GM19328 (cell line): ENCODE data around the gene GPR152.
"Not testable (repeated sequence)": the region's sequence is repeated elsewhere in the genome, so short reads cannot be mapped to it uniquely, and the experiment has no call there.

Experiments
- ATAC-seq: cut with Tn5 transposase; IDR thresholded peaks from one replicate; pipeline ENCODE4 v1.9.1; 2021; ENCODE audit warnings: mild to moderate bottlenecking, moderate library complexity; ENCODE audit not compliant: unreplicated experiment

The GPR152 gene

GRCh38 chr11:67431346-67432249, 20.9 kb downstream of the GPR152 start:
- no peak for ATAC-seq

GRCh38 chr11:67429722-67430121, 22.8 kb downstream of the GPR152 start:
- ATAC-seq, result no peak

- no peak for ATAC-seq
Measured at GRCh38 chr11:67429038-67429668, 23.4 kb downstream of the GPR152 start.

GRCh38 chr11:67428052-67429001, 24.2 kb downstream of the GPR152 start, which contains the start of gene RPS6KB2:
Gene RPS6KB2 (plus strand): TSS chr11:67428494. CDS start chr11:67428546, 52 bp downstream.
- peak; percentile 76 for ATAC-seq

- not testable (repeated sequence) for ATAC-seq
Measured at GRCh38 chr11:67427364-67427859, 25.1 kb downstream of the GPR152 start.

GRCh38 chr11:67423891-67424613, 28.5 kb downstream of the GPR152 start:
- no peak for ATAC-seq

GRCh38 chr11:67423466-67423865, 29.1 kb downstream of the GPR152 start:
- no peak for ATAC-seq

GRCh38 chr11:67422891-67423290, 29.6 kb downstream of the GPR152 start:
- no peak for ATAC-seq

- ATAC-seq, result no peak
Measured at GRCh38 chr11:67421430-67422031, 31.0 kb downstream of the GPR152 start.

GRCh38 chr11:67420646-67421429, 31.7 kb downstream of the GPR152 start:
- peak; percentile 87 for ATAC-seq

- ATAC-seq, result no peak
Measured at GRCh38 chr11:67420147-67420645, 32.3 kb downstream of the GPR152 start.

GRCh38 chr11:67419325-67420049, 33.0 kb downstream of the GPR152 start:
- no peak for ATAC-seq

GRCh38 chr11:67418476-67419281, 33.9 kb downstream of the GPR152 start:
- ATAC-seq, result no peak

GRCh38 chr11:67417425-67417824, 35.1 kb downstream of the GPR152 start:
- no peak for ATAC-seq

- no peak for ATAC-seq
Measured at GRCh38 chr11:67416416-67417335, 35.9 kb downstream of the GPR152 start.
